Type B pancreatic cell (in vitro differentiated cells): Measurements from ENCODE around the gene RBPJ. TPM values are rescaled to one million over a fixed set of nuclear protein-coding genes. Genes with fewer than 3 reads are reported as not detected.
A peak's percentile ranks its signal among the peaks of the same experiment; 100 is the strongest.

Experiments
- DNase-seq: peaks from one replicate; pipeline ENCODE4 v3.0.0; 2021; ENCODE audit warnings: mixed read lengths; ENCODE audit not compliant: unreplicated experiment; ENCODE audit errors: extremely low spot score
- H3K27ac Mint-ChIP-seq: 2 replicates; pipeline ENCODE4 v1.8.0; 2021; ENCODE audit warnings: mild to moderate bottlenecking, mixed read lengths
- H3K27me3 Mint-ChIP-seq: 2 replicates; pipeline ENCODE4 v1.8.0; 2021; ENCODE audit warnings: mixed read lengths
- H3K36me3 Mint-ChIP-seq: 2 replicates; pipeline ENCODE4 v1.8.0; 2021; ENCODE audit warnings: mixed read lengths
- H3K4me1 Mint-ChIP-seq: one replicate; pipeline ENCODE4 v1.8.0; 2021; ENCODE audit warnings: mixed read lengths; ENCODE audit not compliant: unreplicated experiment
- H3K4me3 Mint-ChIP-seq: 2 replicates; pipeline ENCODE4 v1.8.0; 2021; ENCODE audit warnings: mild to moderate bottlenecking, mixed read lengths
- H3K9me3 Mint-ChIP-seq: 2 replicates; pipeline ENCODE4 v1.8.0; 2021; ENCODE audit warnings: mixed read lengths
- total RNA-seq: library from RNA; stranded (reverse); gene quantifications from 2 replicates; pipeline ENCODE4 v1.2.1, GENCODE V29; 2021; ENCODE audit warnings: low replicate concordance
- TF ChIP-seq, protein P1 (sequence below): fragments of 200-600 bp; sonication (generic); conservative IDR thresholded peaks from 2 replicates; pipeline ENCODE4 v1.5.0; 2021; ENCODE audit warnings: antibody characterized with exemption, mild to moderate bottlenecking

The RBPJ gene
- total RNA-seq, 1 donor from 2014 or later, result 95.4 TPM

DNA sequence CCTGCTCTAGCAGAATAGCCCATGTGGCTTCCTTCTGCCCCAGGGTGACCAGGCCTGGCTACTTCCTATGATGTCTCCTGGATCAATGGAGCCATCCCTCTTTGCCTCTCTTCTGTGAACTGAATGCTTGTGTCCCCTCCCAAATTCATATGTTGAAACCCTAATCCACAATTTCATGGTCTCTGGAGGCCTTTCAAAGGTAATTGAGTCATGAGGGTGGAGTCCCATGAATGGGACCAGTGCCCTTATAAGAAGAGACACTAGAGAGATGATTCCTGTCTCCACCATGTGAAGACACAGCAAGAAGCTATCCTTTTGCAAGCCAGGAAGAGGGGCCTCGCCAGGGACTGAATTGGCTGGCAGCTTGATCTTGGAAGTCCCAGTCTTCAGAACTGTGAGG is 151.1 kb downstream of the RBPJ start:
- TF ChIP-seq, protein P1, sequence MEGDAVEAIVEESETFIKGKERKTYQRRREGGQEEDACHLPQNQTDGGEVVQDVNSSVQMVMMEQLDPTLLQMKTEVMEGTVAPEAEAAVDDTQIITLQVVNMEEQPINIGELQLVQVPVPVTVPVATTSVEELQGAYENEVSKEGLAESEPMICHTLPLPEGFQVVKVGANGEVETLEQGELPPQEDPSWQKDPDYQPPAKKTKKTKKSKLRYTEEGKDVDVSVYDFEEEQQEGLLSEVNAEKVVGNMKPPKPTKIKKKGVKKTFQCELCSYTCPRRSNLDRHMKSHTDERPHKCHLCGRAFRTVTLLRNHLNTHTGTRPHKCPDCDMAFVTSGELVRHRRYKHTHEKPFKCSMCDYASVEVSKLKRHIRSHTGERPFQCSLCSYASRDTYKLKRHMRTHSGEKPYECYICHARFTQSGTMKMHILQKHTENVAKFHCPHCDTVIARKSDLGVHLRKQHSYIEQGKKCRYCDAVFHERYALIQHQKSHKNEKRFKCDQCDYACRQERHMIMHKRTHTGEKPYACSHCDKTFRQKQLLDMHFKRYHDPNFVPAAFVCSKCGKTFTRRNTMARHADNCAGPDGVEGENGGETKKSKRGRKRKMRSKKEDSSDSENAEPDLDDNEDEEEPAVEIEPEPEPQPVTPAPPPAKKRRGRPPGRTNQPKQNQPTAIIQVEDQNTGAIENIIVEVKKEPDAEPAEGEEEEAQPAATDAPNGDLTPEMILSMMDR, result no peak
- H3K9me3 Mint-ChIP-seq, result no peaks in the 10 kb centered on the region
- H3K27me3 Mint-ChIP-seq, result peaks cover 16% of the 10 kb centered on the region
- no peaks in the 10 kb centered on the region for H3K4me1 Mint-ChIP-seq
- no peak overlapping the region for H3K27ac Mint-ChIP-seq
- no peaks in the 10 kb centered on the region for H3K36me3 Mint-ChIP-seq
- DNase-seq, result peak; percentile 16
- H3K4me3 Mint-ChIP-seq, result no peak overlapping the region

DNA sequence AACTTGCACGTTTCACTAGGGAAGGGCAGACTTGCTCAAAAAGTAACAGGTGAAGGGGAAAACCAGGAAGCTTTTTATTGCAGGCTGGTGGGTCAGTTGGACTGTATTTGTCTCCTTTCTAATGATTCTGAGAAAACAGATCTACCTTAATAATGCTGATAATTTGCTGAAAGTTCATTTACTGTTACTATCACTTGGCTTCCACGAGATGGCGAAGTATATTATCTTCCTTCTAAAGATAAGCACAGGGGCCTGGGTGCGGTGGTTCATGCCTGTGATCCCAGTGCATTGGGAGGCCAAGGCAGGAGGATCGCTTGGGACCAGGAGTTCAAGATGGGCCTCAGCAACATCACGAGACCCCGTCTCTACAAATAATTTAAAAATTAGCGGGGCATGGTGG is 153.1 kb downstream of the RBPJ start:
- no peaks in the 10 kb centered on the region for H3K9me3 Mint-ChIP-seq
- peaks cover 11% of the 10 kb centered on the region for H3K27me3 Mint-ChIP-seq
- no peaks in the 10 kb centered on the region for H3K36me3 Mint-ChIP-seq
- H3K4me1 Mint-ChIP-seq, result no peaks in the 10 kb centered on the region
- H3K27ac Mint-ChIP-seq, result no peak overlapping the region
- TF ChIP-seq, protein P1, result no peak
- H3K4me3 Mint-ChIP-seq, result no peak overlapping the region
- no peak for DNase-seq

DNA sequence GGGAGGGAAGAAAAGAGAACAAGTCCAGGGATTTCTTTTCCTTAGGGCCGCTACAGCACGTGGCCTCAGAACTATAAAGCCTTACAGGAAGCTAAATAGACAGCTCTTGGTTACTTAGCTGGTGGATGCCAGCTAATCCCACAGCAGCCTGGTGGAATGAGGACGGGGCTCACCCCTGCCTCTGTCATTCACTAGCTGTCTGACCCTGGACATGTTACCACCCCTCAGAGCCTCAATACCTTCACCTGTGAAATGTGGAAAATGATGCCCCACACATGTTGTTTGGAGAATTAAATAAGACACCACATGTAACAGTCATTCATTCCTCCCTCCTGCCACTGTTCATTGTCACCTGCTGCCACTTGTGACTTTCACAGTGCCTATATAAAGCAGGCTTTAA is 153.7 kb downstream of the RBPJ start:
- Mint-ChIP-seq H3K4me1 (no peaks in the 10 kb centered on the region), H3K27ac (no peak overlapping the region), H3K9me3 (no peaks in the 10 kb centered on the region), H3K27me3 (peaks cover 11% of the 10 kb centered on the region), H3K4me3 (no peak overlapping the region), H3K36me3 (no peaks in the 10 kb centered on the region)
- no peak for DNase-seq
- TF ChIP-seq, protein P1, result no peak

DNA sequence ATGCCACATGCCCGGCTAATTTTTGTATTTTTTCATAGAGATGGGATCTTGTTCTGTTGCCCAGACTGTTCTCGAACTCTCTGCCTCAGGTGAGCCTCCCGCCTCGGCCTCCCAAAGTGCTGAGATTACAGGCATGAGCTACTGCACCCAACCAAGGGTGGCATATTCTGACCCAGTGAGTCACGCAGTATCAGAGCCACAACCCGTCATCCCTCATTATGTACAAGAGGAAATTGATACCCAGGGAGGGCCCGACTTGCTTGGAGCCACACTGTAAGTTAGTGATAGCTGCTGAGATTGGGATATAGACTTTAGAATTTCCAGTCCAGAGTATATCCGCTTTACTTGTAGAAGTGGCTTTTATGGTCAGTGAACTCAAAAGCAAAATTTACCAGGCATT is 154.9 kb downstream of the RBPJ start:
- no peaks in the 10 kb centered on the region for H3K9me3 Mint-ChIP-seq
- no peaks in the 10 kb centered on the region for H3K4me1 Mint-ChIP-seq
- no peak for DNase-seq
- no peaks in the 10 kb centered on the region for H3K36me3 Mint-ChIP-seq
- TF ChIP-seq, protein P1, result no peak
- H3K27ac Mint-ChIP-seq, result no peak overlapping the region
- H3K27me3 Mint-ChIP-seq, result peaks cover 8% of the 10 kb centered on the region
- no peak overlapping the region for H3K4me3 Mint-ChIP-seq

DNA sequence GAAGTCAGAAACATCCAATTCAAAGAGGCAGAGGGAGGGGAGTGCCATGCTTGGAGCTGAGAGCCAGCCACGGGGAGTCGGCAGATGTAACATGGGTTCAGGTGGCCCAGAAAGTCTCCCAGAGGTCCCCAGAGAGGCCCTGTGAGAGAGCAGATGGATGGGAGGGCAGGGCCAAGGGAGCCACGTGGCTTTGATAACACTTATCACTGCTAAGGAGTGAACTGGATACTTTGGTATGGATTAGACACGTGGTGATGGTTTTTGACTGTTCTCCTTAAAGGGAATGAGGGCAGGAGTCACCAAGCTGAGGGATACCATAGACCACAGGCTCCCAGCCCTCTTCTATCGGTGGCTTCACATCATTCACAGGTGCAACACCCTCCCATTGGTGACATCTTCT is 155.7 kb downstream of the RBPJ start:
- H3K9me3 Mint-ChIP-seq, result no peaks in the 10 kb centered on the region
- no peak overlapping the region for H3K27ac Mint-ChIP-seq
- DNase-seq, result no peak
- H3K36me3 Mint-ChIP-seq, result no peaks in the 10 kb centered on the region
- H3K4me1 Mint-ChIP-seq, result no peaks in the 10 kb centered on the region
- H3K4me3 Mint-ChIP-seq, result no peak overlapping the region
- peaks cover 7% of the 10 kb centered on the region for H3K27me3 Mint-ChIP-seq
- TF ChIP-seq, protein P1, result no peak

DNA sequence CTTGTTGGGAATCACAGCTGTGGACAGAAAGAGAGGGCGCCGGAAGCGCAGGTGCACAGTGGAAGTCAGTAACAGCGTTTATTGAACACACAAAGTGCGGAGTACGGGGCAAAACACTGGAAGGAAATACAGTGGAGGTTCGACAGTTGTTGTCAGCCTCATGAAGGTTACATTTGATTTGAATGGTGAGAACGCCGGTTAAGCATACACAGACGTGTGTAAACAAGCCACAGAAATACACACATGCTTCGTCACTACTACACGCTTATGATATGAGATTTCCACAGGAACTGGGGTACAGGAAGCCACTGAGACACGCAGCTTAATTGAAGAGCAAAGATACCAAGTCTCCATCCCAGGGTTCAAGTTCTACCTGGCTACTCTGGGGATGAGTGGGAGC is 157.5 kb downstream of the RBPJ start:
- Mint-ChIP-seq H3K36me3 (no peaks in the 10 kb centered on the region), H3K9me3 (no peaks in the 10 kb centered on the region), H3K4me1 (peaks cover 10% of the 10 kb centered on the region), H3K27me3 (peaks cover 4% of the 10 kb centered on the region), H3K27ac (no peak overlapping the region), H3K4me3 (no peak overlapping the region)
- TF ChIP-seq, protein P1, result no peak
- DNase-seq, result no peak
